T47D (cell line): Measurements from ENCODE around the gene KCNG2.
A peak's percentile ranks its signal among the peaks of the same experiment; 100 is the strongest.

Experiments used
- DNase-seq, 2 experiments: peaks; one replicate each; pipeline versions ENCODE4 v3.0.0 to v3.0.0-alpha.2; 2011 to 2012; ENCODE audit warnings: low read depth in 1 of 2, low spot score in 1 of 2
- JUND ChIP-seq: IDR thresholded peaks from 2 replicates; pipeline ENCODE4 v1.6.1; 2012; ENCODE audit warnings: low read depth
- in situ Hi-C: cut with HindIII; loops from 2 replicates; pipeline ENCODE4 v1.10.0; 2016; ENCODE audit warnings: low sequenced_read_pairs, low pct_unique_long_range_greater_than_20kb

The KCNG2 gene

DNA sequence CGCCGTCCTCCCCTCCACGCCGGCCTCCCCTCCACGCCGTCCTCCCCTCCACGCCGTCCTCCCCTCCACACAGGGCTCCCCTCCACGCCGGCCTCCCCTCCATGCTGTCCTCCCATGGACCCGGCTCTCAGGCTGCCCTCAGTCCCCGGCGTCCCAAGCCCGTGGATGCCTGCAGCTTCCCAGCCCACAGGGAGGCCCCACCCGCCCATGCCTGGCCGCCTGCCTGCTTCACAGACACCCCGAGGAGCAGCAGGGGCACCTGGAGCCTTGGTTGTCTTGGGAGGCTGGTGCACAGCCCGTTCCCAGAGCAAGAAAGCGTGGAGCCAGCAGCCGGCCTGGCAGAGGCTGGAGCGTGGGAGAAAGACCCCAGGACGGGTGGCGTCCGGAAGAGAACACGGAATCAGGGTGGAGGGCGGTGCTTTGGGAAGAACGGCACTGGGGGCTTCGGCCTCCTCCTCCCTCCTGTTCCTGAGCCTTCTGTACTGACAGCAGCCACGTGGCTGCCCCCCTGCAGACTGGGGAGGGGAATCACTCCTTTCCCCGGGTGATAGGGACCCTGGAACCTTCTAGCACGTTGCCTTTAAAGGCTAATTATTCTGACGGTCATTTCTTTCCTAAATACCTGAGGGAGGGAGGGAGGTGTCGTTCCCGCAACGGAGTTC, 26.2 kb upstream of the KCNG2 start:
- in situ Hi-C loops: no loop called here
- TF ChIP-seq JUND: no peak
- no peak for DNase-seq

GRCh38 chr18:79772108-79772864, 25.5 kb upstream of the KCNG2 start:
- in situ Hi-C loops: no loop called here
- TF ChIP-seq JUND: no peak
- no peak for DNase-seq

DNA sequence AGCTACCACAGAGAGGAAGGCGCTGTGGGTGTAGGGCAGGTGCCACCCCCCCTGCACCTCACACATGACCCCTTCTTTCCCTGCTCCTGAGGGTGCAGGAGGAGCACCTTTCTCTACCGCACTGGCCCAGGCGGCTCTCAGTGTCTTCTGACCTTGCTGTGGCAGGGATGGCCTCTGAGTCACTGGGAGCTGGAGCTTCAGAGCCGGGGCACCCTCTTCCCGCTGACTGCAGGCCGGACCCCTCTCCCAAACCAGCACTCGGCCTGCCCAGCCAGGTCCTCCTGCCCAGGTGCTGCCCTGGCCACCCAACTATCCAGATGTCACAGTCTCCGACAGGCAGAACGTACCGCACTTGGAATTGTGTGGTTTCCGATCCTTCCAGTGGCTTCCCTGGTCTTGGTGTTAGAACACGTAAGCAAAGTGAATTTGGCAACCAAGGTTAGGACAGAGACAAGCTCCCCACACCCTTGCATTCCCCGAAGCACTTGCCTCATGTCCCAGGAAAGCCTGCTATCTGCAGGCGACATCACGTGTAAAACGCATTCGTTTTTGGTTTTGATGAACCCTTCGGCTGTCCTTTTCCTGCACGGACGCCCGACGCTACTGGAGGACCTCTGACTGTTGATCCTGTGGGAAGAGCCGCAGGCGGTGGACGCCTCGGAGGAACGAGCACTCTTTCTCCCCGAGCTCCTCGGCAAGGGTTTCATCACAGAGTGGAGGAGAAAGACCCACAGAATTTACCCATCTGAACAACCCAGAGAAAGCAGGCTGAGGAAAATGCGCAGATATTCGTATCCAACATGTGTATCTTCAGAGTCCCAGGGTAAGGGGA, 24.7 kb upstream of the KCNG2 start:
- in situ Hi-C loops: no loop called here
- DNase-seq: no peak
- TF ChIP-seq JUND: no peak

DNA sequence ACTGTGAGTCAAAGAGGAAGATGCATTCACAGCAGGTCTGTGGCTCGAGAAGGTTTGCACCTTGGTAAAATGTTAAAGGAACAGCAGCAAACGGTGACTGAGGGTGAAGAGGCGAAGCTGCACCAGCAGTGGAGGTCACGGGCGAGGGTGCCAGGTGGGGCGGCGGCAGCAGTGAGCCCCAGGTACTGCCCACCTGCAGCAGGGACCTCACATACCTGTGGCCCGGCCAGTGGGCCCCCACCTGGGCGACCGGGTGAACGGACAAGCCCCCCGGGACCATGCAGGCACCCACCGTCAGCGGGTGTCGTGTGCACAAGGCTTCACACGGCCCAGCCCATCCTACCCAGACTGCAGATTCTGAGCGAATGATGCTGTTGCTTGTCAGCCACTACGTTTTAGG, 23.6 kb upstream of the KCNG2 start:
- DNase-seq: no peak
- no peak for TF ChIP-seq JUND
- in situ Hi-C loops: no loop called here

GRCh38 chr18:79775441-79776221, 22.1 kb upstream of the KCNG2 start:
- TF ChIP-seq JUND: no peak
- no peak for DNase-seq
- in situ Hi-C loops: no loop called here

GRCh38 chr18:79776674-79777073, 21.1 kb upstream of the KCNG2 start:
- no peak for TF ChIP-seq JUND
- no peak for DNase-seq
- in situ Hi-C loops: no loop called here

DNA sequence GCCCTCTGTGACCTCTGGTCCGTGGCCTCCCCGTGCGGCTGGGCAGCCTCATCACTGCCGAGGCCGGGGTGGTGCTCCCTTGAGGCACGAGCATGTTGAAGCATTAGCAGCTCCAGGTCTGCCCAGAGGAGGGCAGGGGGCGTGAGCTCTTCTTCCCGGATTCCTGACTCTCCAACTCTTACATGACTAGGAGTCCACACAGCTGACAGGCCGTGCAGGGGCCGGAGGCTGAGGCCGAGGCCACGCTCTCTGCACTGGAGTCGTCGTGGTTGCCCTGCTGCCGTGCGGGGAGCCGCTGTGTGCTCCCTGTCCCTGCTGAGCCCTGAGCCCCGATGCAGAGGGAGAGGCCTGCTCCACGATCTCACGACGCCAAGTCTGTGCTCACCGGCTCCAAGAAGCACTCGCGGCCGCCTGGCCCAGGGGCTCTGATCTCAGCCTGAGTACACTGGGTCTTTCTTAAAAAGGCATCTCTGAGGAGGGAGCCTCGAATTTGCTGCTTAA, 19.4 kb upstream of the KCNG2 start:
- DNase-seq: no peak
- in situ Hi-C loops: no loop called here
- no peak for TF ChIP-seq JUND

GRCh38 chr18:79779021-79779699, 18.6 kb upstream of the KCNG2 start:
- no peak for DNase-seq
- no peak for TF ChIP-seq JUND
- in situ Hi-C loops: no loop called here

- no peak for TF ChIP-seq JUND
- in situ Hi-C loops: no loop called here
- no peak for DNase-seq
Observed at GRCh38 chr18:79779700-79780190, 18.0 kb upstream of the KCNG2 start.

GRCh38 chr18:79780547-79780946, 17.2 kb upstream of the KCNG2 start:
- DNase-seq: no peak
- in situ Hi-C loops: no loop called here
- TF ChIP-seq JUND: no peak

DNA sequence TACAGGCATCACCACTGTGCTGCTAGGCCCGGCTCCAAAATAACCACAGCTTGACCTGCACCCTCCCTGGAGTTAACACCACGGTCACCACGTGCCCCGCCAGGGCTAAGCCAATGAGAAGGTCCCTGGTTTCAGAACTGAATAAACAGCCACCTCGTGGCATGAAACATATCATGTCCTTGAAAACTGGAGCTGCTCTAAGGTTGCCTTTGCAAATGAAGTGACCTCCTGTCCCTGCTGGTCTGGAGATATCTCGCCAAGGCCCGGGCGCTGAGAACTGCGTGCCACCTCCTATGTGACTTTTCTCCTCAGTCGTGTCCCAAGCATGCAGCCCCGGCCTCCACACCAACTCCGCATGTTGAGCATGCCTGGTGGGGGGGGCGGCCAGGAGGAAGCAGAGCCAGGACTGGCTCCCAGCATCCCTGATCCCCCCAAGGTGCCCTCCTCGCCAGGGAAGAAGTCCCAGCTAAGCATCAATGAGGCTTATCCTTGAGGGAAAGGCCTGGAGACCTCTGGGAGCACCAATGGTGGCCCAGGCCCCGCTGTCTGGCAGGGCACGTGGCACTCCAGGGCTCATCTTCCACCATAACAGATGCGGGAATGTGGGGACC, 16.3 kb upstream of the KCNG2 start:
- DNase-seq: peak in 1 of 2 experiments; percentile 36
- in situ Hi-C loops: no loop called here
- TF ChIP-seq JUND: no peak
